Fibroblast of lung (primary cell): ENCODE data around the gene ABAT. TPM values are rescaled to one million over a fixed set of nuclear protein-coding genes. Genes with fewer than 3 reads are reported as not detected.
"Not testable (repeated sequence)": the region's sequence is repeated elsewhere in the genome, so short reads cannot be mapped to it uniquely, and the experiment has no call there.

Experiments
- DNase-seq, 2 donors: peaks; one replicate each; pipeline versions ENCODE4 v3.0.0 to v3.0.0-alpha.2; 2010; ENCODE audit warnings: low read depth in 2 of 2
- H2AFZ ChIP-seq: 2 replicates; pipeline ENCODE4 v1.5.1; 2012; ENCODE audit warnings: low read length, control low read depth, inconsistent platforms
- H3K27ac ChIP-seq: 2 replicates; pipeline ENCODE4 v1.5.1; 2011; ENCODE audit warnings: low read length, control low read depth; ENCODE audit not compliant: insufficient read depth
- H3K27me3 ChIP-seq: 2 replicates; pipeline ENCODE4 v1.5.1; 2011; ENCODE audit warnings: mild to moderate bottlenecking, low read length; ENCODE audit not compliant: control insufficient read depth, insufficient read depth
- H3K36me3 ChIP-seq: 2 replicates; pipeline ENCODE4 v1.5.1; 2011; ENCODE audit warnings: low read length; ENCODE audit not compliant: control insufficient read depth, insufficient read depth
- H3K4me1 ChIP-seq: 2 replicates; pipeline ENCODE4 v1.5.1; 2011; ENCODE audit warnings: low read length; ENCODE audit not compliant: control insufficient read depth, insufficient read depth; ENCODE audit errors: extremely low read depth
- H3K4me2 ChIP-seq: 2 replicates; pipeline ENCODE4 v1.5.1; 2011; ENCODE audit warnings: low read length, control low read depth; ENCODE audit not compliant: insufficient read depth; ENCODE audit errors: extremely low read depth
- H3K4me3 ChIP-seq, 4 experiments: fragments of 200-600 bp in 1 of 4; sonication (generic) in 1 of 4; replicated peaks in 1 of 4; 2 replicates each; pipeline ENCODE4 v1.5.1; 2011 to 2016; ENCODE audit warnings: low read length in 4 of 4, low read depth in 3 of 4, mild to moderate bottlenecking in 3 of 4, control low read depth in 2 of 4, inconsistent platforms in 1 of 4, mixed read lengths in 1 of 4; ENCODE audit not compliant: insufficient read depth in 1 of 4; ENCODE audit errors: control extremely low read depth in 1 of 4
- H3K79me2 ChIP-seq: 2 replicates; pipeline ENCODE4 v1.5.1; 2012; ENCODE audit warnings: mild to moderate bottlenecking, low read length, inconsistent platforms; ENCODE audit not compliant: control insufficient read depth, insufficient read depth
- H3K9ac ChIP-seq: 2 replicates; pipeline ENCODE4 v1.5.1; 2011; ENCODE audit warnings: mild to moderate bottlenecking, low read length, control low read depth; ENCODE audit not compliant: insufficient read depth
- H3K9me3 ChIP-seq: 2 replicates; pipeline ENCODE4 v1.5.1; 2012; ENCODE audit warnings: low read depth, low read length; ENCODE audit not compliant: control insufficient read depth, insufficient read depth
- H4K20me1 ChIP-seq: 2 replicates; pipeline ENCODE4 v1.5.1; 2011; ENCODE audit warnings: low read length; ENCODE audit not compliant: control insufficient read depth, insufficient read depth; ENCODE audit errors: extremely low read depth
- EZH2 ChIP-seq: IDR thresholded peaks from 2 replicates; pipeline ENCODE4 v1.5.1; 2012; ENCODE audit warnings: low read length, control low read depth, mild to moderate bottlenecking; ENCODE audit errors: missing control alignments
- polyA plus RNA-seq, 2 donors: library from polyadenylated mRNA; depleted of rRNA in 1 of 2; stranded (reverse) in 1 of 2; unstranded in 1 of 2; fragments of >200 nt; gene quantifications; 2 replicates each; pipeline ENCODE4 v1.2.1, GENCODE V29; 2011 to 2012; ENCODE audit warnings: missing spikeins in 1 of 2
- total RNA-seq: library from RNA; depleted of rRNA; stranded (reverse); fragments of >200 nt; gene quantifications from 2 replicates; pipeline ENCODE4 v1.2.1, GENCODE V29; 2014
- TF ChIP-seq, protein P1 (sequence below), 2 donors: IDR thresholded peaks in 1 of 2; conservative IDR thresholded peaks in 1 of 2; 1 replicate in 1 of 2; 2 replicates in 1 of 2; pipeline ENCODE4 v1.5.1; 2011 to 2012; ENCODE audit warnings: low read length in 2 of 2, control low read depth in 1 of 2, inconsistent platforms in 1 of 2, low read depth in 1 of 2, mild to moderate bottlenecking in 1 of 2

The ABAT gene
- total and polyA plus RNA-seq, 2 donors (not counting 1 experiment from before 2014, with no cell fraction given), result 1.8 TPM

DNA sequence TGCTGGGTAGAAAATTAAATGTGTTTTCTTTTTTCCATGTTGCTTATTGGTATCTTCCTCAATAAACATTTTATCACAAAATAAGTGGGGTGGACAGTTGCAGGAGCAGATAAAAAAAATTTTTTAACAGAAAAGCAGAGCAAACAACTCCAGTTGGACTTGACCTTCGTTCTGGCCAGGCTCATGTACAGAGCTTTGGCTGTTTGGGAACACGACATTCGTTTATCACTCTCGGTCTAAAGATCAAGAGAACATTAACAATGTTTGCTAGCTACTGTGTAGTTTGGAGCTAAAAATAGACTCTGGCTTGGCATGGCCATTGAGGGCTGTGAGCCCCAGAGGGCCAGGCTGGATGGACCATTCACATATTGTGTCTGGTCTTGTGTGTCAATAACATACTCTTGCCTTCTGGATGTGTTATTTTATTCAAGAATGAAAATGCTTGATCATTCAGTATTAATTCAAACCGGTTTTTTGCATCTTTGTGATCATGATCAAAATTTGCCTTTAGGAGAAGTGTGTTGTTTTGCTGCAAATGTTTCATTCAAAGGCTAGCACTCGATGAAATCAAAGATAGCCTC lies 66.4 kb downstream of the ABAT start:
- Histone ChIP-seq H3K27me3 (no peaks in the 10 kb centered on the region), H3K36me3 (no peaks in the 10 kb centered on the region), H3K79me2 (no peaks in the 10 kb centered on the region), H3K4me3 (no peak overlapping the region), H3K4me2 (no peak overlapping the region), H3K9me3 (no peaks in the 10 kb centered on the region), H2AFZ (no peak overlapping the region), H3K27ac (no peak overlapping the region), H4K20me1 (no peaks in the 10 kb centered on the region), H3K9ac (no peak overlapping the region), H3K4me1 (no peaks in the 10 kb centered on the region)
- TF ChIP-seq, protein P1, sequence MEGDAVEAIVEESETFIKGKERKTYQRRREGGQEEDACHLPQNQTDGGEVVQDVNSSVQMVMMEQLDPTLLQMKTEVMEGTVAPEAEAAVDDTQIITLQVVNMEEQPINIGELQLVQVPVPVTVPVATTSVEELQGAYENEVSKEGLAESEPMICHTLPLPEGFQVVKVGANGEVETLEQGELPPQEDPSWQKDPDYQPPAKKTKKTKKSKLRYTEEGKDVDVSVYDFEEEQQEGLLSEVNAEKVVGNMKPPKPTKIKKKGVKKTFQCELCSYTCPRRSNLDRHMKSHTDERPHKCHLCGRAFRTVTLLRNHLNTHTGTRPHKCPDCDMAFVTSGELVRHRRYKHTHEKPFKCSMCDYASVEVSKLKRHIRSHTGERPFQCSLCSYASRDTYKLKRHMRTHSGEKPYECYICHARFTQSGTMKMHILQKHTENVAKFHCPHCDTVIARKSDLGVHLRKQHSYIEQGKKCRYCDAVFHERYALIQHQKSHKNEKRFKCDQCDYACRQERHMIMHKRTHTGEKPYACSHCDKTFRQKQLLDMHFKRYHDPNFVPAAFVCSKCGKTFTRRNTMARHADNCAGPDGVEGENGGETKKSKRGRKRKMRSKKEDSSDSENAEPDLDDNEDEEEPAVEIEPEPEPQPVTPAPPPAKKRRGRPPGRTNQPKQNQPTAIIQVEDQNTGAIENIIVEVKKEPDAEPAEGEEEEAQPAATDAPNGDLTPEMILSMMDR (conservative IDR thresholded peaks at IDR 0.05 in 1 of 2, IDR thresholded peaks at IDR 0.05 in 1 of 2; ENCODE audit: low read depth in 1 of 2, low read length in 2 of 2), result no peak
- TF ChIP-seq EZH2, result no peak
- DNase-seq, result no peak

DNA sequence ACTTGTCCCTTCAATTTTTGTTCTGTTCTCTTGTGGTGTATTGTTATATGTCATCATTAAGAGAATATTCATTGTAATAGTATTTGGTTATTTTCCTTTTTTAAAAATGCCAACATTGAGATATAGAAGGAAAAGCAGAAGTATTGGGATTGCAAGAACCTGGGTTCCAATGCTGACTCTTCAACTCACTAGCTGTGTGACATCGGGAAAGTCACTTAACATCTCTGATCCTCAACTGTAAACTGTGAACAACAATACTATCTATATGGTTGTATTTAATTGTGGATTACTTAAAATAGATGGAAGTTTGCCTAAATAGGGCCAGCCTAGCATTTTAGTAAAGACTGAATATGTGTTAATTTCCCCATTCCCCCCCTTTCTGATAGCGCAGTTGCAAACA lies 67.2 kb downstream of the ABAT start:
- Histone ChIP-seq H3K79me2 (no peaks in the 10 kb centered on the region), H3K27ac (no peak overlapping the region), H2AFZ (no peak overlapping the region), H3K4me1 (no peaks in the 10 kb centered on the region), H4K20me1 (no peaks in the 10 kb centered on the region), H3K4me3 (no peak overlapping the region), H3K4me2 (no peak overlapping the region), H3K9me3 (no peaks in the 10 kb centered on the region), H3K9ac (no peak overlapping the region), H3K36me3 (no peaks in the 10 kb centered on the region), H3K27me3 (no peaks in the 10 kb centered on the region)
- DNase-seq, result no peak
- TF ChIP-seq, protein P1 (conservative IDR thresholded peaks at IDR 0.05 in 1 of 2, IDR thresholded peaks at IDR 0.05 in 1 of 2; ENCODE audit: low read depth in 1 of 2, low read length in 2 of 2), result no peak
- no peak for TF ChIP-seq EZH2

DNA sequence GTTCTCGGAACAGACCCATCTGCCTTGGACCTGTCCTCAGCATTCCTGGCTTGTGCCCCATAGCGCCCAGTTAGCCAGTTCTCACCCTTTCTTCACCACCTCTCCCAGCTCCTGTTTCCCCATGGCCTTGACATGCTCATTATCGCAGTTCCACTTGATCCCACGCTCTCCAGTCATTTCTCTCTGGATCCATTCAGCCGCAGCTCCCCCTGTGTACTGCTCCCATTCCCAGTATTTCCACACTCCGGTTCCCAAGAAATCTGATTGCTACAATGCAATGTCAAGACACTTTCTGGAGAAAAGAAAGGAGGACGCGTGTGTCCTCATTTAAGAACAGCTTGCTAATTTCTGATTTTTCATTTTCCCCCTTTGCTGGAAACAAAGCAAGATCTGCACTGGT lies 67.7 kb downstream of the ABAT start:
- Histone ChIP-seq H2AFZ (no peak overlapping the region), H3K36me3 (no peaks in the 10 kb centered on the region), H3K4me1 (no peaks in the 10 kb centered on the region), H3K27ac (no peak overlapping the region), H3K4me3 (no peak overlapping the region), H3K9me3 (no peaks in the 10 kb centered on the region), H3K79me2 (no peaks in the 10 kb centered on the region), H4K20me1 (no peaks in the 10 kb centered on the region), H3K27me3 (no peaks in the 10 kb centered on the region), H3K4me2 (no peak overlapping the region), H3K9ac (no peak overlapping the region)
- DNase-seq, result no peak
- no peak for TF ChIP-seq EZH2
- TF ChIP-seq, protein P1 (conservative IDR thresholded peaks at IDR 0.05 in 1 of 2, IDR thresholded peaks at IDR 0.05 in 1 of 2; ENCODE audit: low read depth in 1 of 2, low read length in 2 of 2), result no peak

DNA sequence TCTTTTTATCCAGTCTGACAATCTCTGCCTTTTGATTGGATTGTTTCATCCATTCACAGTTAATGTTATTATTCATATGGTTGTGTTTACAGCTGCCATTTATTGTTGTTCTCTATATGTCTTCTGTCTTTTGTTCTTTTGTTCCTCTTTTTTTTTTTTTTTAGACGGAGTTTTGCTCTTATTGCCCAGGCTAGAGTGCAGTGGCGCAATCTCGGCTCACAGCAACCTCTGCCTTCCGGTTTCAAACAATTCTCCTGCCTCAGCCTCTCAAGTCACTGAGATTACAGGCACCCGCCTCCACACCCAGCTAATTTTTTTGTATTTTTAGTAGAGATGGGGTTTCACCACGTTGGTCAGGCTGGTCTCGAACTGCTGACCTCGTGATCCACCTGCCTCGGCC lies 74.5 kb downstream of the ABAT start:
- not testable (repeated sequence) for H3K4me3 ChIP-seq, H4K20me1 ChIP-seq, H3K9ac ChIP-seq

More for the DNA sequence above, 74.5 kb downstream of the ABAT start:
- H3K27ac ChIP-seq, H2AFZ ChIP-seq, H3K79me2 ChIP-seq, H3K36me3 ChIP-seq, H3K4me2 ChIP-seq, H3K9me3 ChIP-seq, H3K4me1 ChIP-seq, DNase-seq, H3K27me3 ChIP-seq: not testable (repeated sequence)
